GM21390 (cell line): ENCODE results near the gene CYTL1.

ENCODE experiments used
- ATAC-seq: cut with Tn5 transposase; IDR thresholded peaks from one replicate; pipeline ENCODE4 v1.9.1; 2021; ENCODE audit not compliant: unreplicated experiment

CYTL1 gene

DNA sequence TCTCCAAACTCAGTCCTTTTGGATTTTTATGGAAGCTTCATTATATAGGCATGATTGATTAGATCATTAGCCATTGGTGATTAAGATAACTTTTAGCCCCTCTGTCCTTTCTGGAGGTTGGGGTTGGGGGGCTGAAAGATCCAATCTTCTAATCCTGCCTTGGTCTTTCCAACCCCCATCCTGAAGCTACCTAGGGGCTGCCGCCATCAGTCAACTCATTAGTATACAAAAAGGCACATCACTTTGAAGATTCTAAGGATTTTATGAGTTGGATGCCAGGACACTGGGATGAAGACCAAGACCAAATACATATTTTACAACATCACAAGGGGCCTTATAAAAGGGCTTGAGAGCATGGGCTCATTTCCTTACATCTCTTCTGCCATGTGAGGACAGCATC, 47.5 kb downstream of the CYTL1 start:
- no peak for ATAC-seq

DNA sequence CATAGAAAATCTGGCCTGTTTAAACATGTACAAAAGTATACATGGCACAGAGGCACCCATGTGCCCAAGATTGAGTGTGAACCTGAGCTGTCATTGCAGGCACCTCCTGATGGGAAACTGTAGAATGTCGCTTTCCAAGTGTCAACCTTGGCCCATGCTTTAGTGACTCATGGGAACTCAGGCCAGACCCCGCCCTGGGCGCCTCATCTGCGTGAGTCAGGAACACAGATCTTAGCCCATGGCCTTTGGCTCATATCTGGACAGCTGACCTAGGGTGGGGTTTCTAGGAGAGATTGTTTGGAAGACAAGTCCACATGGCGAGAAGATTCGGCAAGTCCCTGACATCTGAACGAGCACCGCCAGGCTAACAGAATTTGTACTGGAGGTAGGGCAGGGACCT, 50.0 kb downstream of the CYTL1 start:
- ATAC-seq = no peak

DNA sequence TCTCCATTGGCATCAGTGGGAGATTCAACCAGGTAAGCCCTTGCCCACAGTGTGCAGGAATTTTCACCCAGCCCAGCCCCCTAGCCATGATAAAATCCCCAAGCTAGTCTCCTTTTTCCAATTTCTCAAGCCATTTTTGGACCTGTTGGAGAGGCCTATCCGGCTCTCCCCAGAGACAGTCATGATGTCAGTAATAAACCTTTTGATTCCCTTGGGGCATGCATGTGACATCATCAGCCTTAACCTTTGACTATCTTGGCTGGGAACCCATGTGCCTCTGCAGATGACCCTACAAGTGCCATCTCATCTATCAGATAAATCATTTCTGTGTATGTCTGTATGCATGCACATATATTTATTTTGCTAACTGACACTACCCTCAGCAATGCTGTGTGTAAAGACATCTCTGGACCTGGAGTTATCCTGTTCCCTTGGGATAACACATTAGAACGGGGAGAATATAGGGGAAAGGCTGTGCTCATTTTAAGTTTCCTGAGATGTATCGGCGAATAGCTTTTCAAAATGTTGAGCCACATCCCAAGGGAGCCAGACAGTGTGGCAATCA, 51.0 kb downstream of the CYTL1 start:
- no peak for ATAC-seq
